OCI-LY7 (cell line): Measurements from ENCODE around the gene ATXN7L2. TPM values are rescaled to one million over a fixed set of nuclear protein-coding genes. Genes with fewer than 3 reads are reported as not detected.

Experiments used
- Bru-seq: library from RNA; stranded (reverse); fragments of 400-500 nt; gene quantifications from one replicate; lab custom pipeline; 2021; lab: Mats Ljungman, UMichigan
- BruChase-seq, 2 experiments: library from RNA; stranded (reverse); fragments of 400-500 nt; gene quantifications; one replicate each; lab custom pipeline; 2021; lab: Mats Ljungman, UMichigan
- BruUV-seq: library from RNA; stranded (reverse); fragments of 400-500 nt; replicated peaks from 2 replicates; lab custom pipeline; 2021; lab: Mats Ljungman, UMichigan
- CTCF ChIA-PET: fragments of 300-600 bp; sonication (Branson Sonifier 250); formaldehyde crosslinking; loops from one replicate; lab custom pipeline; 2022; ENCODE audit warnings: antibody characterized with exemption; ENCODE audit not compliant: unreplicated experiment; lab: Charles Lee
- POLR2A ChIA-PET: fragments of 300-600 bp; sonication (Branson Sonifier 250); formaldehyde crosslinking; loops from one replicate; lab custom pipeline; 2022; ENCODE audit warnings: antibody characterized with exemption; lab: Charles Lee
- DNase-seq: peaks from one replicate; pipeline ENCODE4 v3.0.0-alpha.2; 2015; ENCODE audit warnings: low spot score
- H2AFZ ChIP-seq: fragments of 200-600 bp; sonication (generic), shearing (Covaris generic); 2 replicates; pipeline ENCODE4 v1.6.1; 2014; ENCODE audit warnings: mild to moderate bottlenecking, antibody characterized with exemption, low read length, moderate library complexity
- H3K27ac ChIP-seq: fragments of 200-600 bp; sonication (generic); 2 replicates; pipeline ENCODE4 v1.5.1; 2014; ENCODE audit warnings: mixed run types, low read depth, mild to moderate bottlenecking, moderate library complexity, low read length, inconsistent platforms; ENCODE audit not compliant: poor library complexity, severe bottlenecking
- H3K36me3 ChIP-seq: fragments of 200-600 bp; sonication (generic); 2 replicates; pipeline ENCODE4 v1.6.1; 2014; ENCODE audit warnings: mild to moderate bottlenecking, antibody characterized with exemption, low read length, moderate library complexity, mixed read lengths; ENCODE audit not compliant: insufficient read depth
- H3K4me1 ChIP-seq: fragments of 200-600 bp; sonication (generic); 2 replicates; pipeline ENCODE4 v1.5.1; 2014; ENCODE audit warnings: mild to moderate bottlenecking, low read length; ENCODE audit not compliant: insufficient read depth, poor library complexity, severe bottlenecking
- H3K4me2 ChIP-seq: fragments of 200-600 bp; sonication (generic); 2 replicates; pipeline ENCODE4 v1.6.1; 2014; ENCODE audit warnings: mild to moderate bottlenecking, low read length
- H3K4me3 ChIP-seq: fragments of 200-600 bp; sonication (generic); 2 replicates; pipeline ENCODE4 v1.5.1; 2014; ENCODE audit warnings: mild to moderate bottlenecking, low read depth, low read length; ENCODE audit not compliant: poor library complexity, severe bottlenecking
- H3K79me2 ChIP-seq: fragments of 200-600 bp; sonication (generic); 2 replicates; pipeline ENCODE4 v1.6.1; 2016; ENCODE audit warnings: low read depth, mild to moderate bottlenecking, low read length, moderate library complexity, mixed read lengths; ENCODE audit not compliant: insufficient read depth
- H3K9me2 ChIP-seq: fragments of 200-600 bp; sonication (generic); 2 replicates; pipeline ENCODE4 v1.6.1; 2016; ENCODE audit warnings: mild to moderate bottlenecking, low read length, mixed read lengths; ENCODE audit not compliant: insufficient read depth
- H3K9me3 ChIP-seq: fragments of 200-600 bp; sonication (generic); 2 replicates; pipeline ENCODE4 v1.6.1; 2014; ENCODE audit warnings: mild to moderate bottlenecking, mixed run types, low read length, mixed read lengths
- H4K20me1 ChIP-seq: fragments of 200-600 bp; sonication (generic); 2 replicates; pipeline ENCODE4 v1.6.1; 2014; ENCODE audit warnings: mild to moderate bottlenecking, antibody characterized with exemption, low read length, moderate library complexity, mixed read lengths; ENCODE audit not compliant: insufficient read depth
- EZH2phosphoT487 ChIP-seq: fragments of 200-600 bp; sonication (generic); IDR thresholded peaks from 2 replicates; pipeline ENCODE4 v1.6.1; 2018; ENCODE audit warnings: low read depth, borderline replicate concordance, mild to moderate bottlenecking, mixed run types, antibody characterized with exemption, low read length, moderate library complexity, mixed read lengths
- intact Hi-C: fragments of 100-400 bp; cut with micrococcal nuclease; formaldehyde crosslinking; loops from one replicate; pipeline ENCODE4 v1.10.0; 2022; ENCODE audit not compliant: unreplicated experiment
- long read RNA-seq: library from polyadenylated mRNA; stranded (forward); transcript quantifications from one replicate; pipeline ENCODE4 v2.0.0, GENCODE V29; 2022
- total RNA-seq, 2 experiments: library from RNA; depleted of rRNA in 1 of 2; stranded (reverse); fragments of >200 nt in 1 of 2; shearing (Covaris generic) in 1 of 2; gene quantifications; 2 replicates each; pipeline ENCODE4 v1.2.3, GENCODE V29; 2014 to 2022
- TF ChIP-seq, protein P1 (sequence below): fragments of 200-600 bp; sonication (generic); conservative IDR thresholded peaks from 2 replicates; pipeline ENCODE4 v1.5.1; 2014; ENCODE audit warnings: mild to moderate bottlenecking, antibody characterized with exemption, low read length, moderate library complexity, mixed read lengths

Gene ATXN7L2
- total RNA-seq (2014; rRNA removed; shearing (Covaris generic)) (6.5 and 13.1 TPM in 2 replicates), total RNA-seq (2022) (8.2 and 9.6 TPM in 2 replicates), Bru-seq, nascent RNA (percentile 53 among the genes with signal in this experiment), BruChase-seq, experiment 1, labeled RNA remaining after a 6-hour chase (percentile 52 among the genes with signal in this experiment), BruChase-seq, experiment 2, labeled RNA remaining after a 2-hour chase (percentile 60 among the genes with signal in this experiment)
- long read RNA-seq, partial matches to known transcripts, result 11 of 32 reads
- long read RNA-seq, other reads (novel, unspliced or antisense), result 17 of 32 reads

GRCh38 chr1:109483672-109484518 is at the start of gene ATXN7L2:
TSS of gene ATXN7L2 (plus strand) at chr1:109483905. CDS start at chr1:109483954, 49 bp downstream.
- peak within 1 kb of the TSS; percentile 74 for H3K4me3 ChIP-seq
- ChIA-PET CTCF (interaction anchor here (0.5 to 1.1 kb wide), 9 partner anchors 10 to 501 kb away, joined by 3 to 14 read pairs (median 4); partner anchors contain the start of genes AHCYL1, CYB561D1 and SARS1), POLR2A (interaction anchor here (0.5 to 1.9 kb wide), 14 partner anchors 8 to 527 kb away, joined by 3 to 6 read pairs (median 4); partner anchors contain the start of genes GNAI3 and TMEM167B)
- no peaks in the 10 kb centered on the region for H3K9me3 ChIP-seq
- TF ChIP-seq, protein P1, sequence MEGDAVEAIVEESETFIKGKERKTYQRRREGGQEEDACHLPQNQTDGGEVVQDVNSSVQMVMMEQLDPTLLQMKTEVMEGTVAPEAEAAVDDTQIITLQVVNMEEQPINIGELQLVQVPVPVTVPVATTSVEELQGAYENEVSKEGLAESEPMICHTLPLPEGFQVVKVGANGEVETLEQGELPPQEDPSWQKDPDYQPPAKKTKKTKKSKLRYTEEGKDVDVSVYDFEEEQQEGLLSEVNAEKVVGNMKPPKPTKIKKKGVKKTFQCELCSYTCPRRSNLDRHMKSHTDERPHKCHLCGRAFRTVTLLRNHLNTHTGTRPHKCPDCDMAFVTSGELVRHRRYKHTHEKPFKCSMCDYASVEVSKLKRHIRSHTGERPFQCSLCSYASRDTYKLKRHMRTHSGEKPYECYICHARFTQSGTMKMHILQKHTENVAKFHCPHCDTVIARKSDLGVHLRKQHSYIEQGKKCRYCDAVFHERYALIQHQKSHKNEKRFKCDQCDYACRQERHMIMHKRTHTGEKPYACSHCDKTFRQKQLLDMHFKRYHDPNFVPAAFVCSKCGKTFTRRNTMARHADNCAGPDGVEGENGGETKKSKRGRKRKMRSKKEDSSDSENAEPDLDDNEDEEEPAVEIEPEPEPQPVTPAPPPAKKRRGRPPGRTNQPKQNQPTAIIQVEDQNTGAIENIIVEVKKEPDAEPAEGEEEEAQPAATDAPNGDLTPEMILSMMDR, result 0 out of 2 replicates have a peak, but pooled peaks have one; percentile 8
- TF ChIP-seq EZH2phosphoT487, result no peak
- 0 out of 2 replicates have a peak, but pooled peaks cover 8% of the 10 kb centered on the region for H3K36me3 ChIP-seq
- H2AFZ ChIP-seq, result peak within 1 kb of the TSS; percentile 92
- intact Hi-C loops, result loop anchor here (1.0 to 5.0 kb wide), 3 partner anchors 58 to 235 kb away; partner anchors contain the start of genes CELSR2, PSMA5 and PSRC1
- H3K27ac ChIP-seq, result peak within 1 kb of the TSS; percentile 62
- H3K79me2 ChIP-seq, result no peaks in the 10 kb centered on the region; the same call in 1 of the 2 replicates
- no peaks in the 10 kb centered on the region for H3K9me2 ChIP-seq
- peak; percentile 95 for DNase-seq
- BruUV-seq, result no TSS peak
- no peaks in the 10 kb centered on the region for H4K20me1 ChIP-seq
- H3K4me2 ChIP-seq, result peak within 1 kb of the TSS; percentile 88
- H3K4me1 ChIP-seq, result peaks cover 18% of the 10 kb centered on the region

- Histone ChIP-seq H3K27ac (no peak overlapping the region), H3K36me3 (no peaks in the 10 kb centered on the region), H3K9me3 (peaks cover 15% of the 10 kb centered on the region; the same call in 1 of the 2 replicates), H4K20me1 (no peaks in the 10 kb centered on the region), H3K4me1 (no peaks in the 10 kb centered on the region), H2AFZ (no peak overlapping the region), H3K79me2 (no peaks in the 10 kb centered on the region), H3K4me3 (no peak overlapping the region), H3K9me2 (no peaks in the 10 kb centered on the region), H3K4me2 (no peak overlapping the region)
- intact Hi-C loops, result no loop called here
- no TSS peak for BruUV-seq
- DNase-seq, result no peak
- TF ChIP-seq, protein P1, result no peak
- TF ChIP-seq EZH2phosphoT487, result no peak
- POLR2A ChIA-PET, result no interaction called here
- CTCF ChIA-PET, result no interaction called here
Observed at GRCh38 chr1:109434484-109434883, 49.2 kb upstream of the ATXN7L2 start.
